Measurements from ENCODE around the gene XRN2. TPM values are rescaled to one million over a fixed set of nuclear protein-coding genes. Genes with fewer than 3 reads are reported as not detected.
A peak's percentile ranks its signal among the peaks of the same experiment; 100 is the strongest.

The XRN2 gene
- total RNA-seq, 2 experiments from 2014 or later: 48.5 to 48.9 TPM

DNA sequence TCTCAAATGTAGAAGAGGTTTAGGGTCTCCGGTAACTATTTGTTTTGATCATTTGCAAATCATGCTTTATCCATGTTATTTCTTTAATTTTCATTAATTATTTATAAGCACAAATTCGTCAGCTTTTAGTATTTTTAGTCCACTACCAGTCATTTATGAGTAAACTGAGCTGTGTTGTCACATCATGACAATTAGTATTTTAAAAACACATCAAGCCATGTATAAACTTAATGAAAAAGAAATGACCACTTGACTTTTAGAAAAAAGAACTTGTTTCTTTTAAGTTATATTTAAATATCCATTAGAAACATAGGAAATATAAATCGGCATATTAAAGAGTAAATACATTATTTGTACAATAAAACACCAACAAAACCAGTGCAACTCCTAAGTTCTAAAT, 91.4 kb downstream of the XRN2 start:
- Mint-ChIP-seq H3K36me3 (ENCODE audit: low read depth) (peaks cover 24% of the 10 kb centered on the region), H3K27me3 (peaks cover 76% of the 10 kb centered on the region), H3K9me3 (peaks cover 4% of the 10 kb centered on the region), H3K27ac (no peak overlapping the region), H3K4me3 (no peak overlapping the region), H3K4me1 (ENCODE audit: low read depth) (peaks cover 27% of the 10 kb centered on the region)
- ChIA-PET CTCF (interaction anchor here (3.1 kb wide), 1 partner anchor 111 kb away, joined by 10 read pairs; no protein-coding TSS in a partner anchor), POLR2A (no interaction called here)
- TF ChIP-seq, protein P1, sequence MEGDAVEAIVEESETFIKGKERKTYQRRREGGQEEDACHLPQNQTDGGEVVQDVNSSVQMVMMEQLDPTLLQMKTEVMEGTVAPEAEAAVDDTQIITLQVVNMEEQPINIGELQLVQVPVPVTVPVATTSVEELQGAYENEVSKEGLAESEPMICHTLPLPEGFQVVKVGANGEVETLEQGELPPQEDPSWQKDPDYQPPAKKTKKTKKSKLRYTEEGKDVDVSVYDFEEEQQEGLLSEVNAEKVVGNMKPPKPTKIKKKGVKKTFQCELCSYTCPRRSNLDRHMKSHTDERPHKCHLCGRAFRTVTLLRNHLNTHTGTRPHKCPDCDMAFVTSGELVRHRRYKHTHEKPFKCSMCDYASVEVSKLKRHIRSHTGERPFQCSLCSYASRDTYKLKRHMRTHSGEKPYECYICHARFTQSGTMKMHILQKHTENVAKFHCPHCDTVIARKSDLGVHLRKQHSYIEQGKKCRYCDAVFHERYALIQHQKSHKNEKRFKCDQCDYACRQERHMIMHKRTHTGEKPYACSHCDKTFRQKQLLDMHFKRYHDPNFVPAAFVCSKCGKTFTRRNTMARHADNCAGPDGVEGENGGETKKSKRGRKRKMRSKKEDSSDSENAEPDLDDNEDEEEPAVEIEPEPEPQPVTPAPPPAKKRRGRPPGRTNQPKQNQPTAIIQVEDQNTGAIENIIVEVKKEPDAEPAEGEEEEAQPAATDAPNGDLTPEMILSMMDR (IDR thresholded peaks at IDR 0.05): no peak
- H3K36me3 ChIP-seq (ENCODE audit: insufficient read depth, low read length): no peaks in the 10 kb centered on the region
- H3K27ac ChIP-seq (ENCODE audit: low read depth in 1 of 2, low read length in 2 of 2): no peak overlapping the region
- intact Hi-C loops (cut with DNase I, micrococcal nuclease): loop anchor here (5.0 to 10.0 kb wide), 3 partner anchors 87 to 290 kb away; partner anchors contain the start of genes LINC00237 (in 1 of the 2) and XRN2 (in 1 of the 2)
- peaks cover 12 to 17% of the 10 kb centered on the region in 2 experiments for H3K9me3 ChIP-seq (ENCODE audit: control insufficient read depth in 1 of 2, insufficient read depth in 1 of 2, low read length in 2 of 2)
- H3K27me3 ChIP-seq (ENCODE audit: control insufficient read depth in 1 of 2, insufficient read depth in 2 of 2, low read length in 2 of 2): peaks cover 31 to 72% of the 10 kb centered on the region in 2 experiments
- peaks cover 16% of the 10 kb centered on the region for H3K4me1 ChIP-seq (ENCODE audit: insufficient read depth, low read length)
- ATAC-seq (ENCODE audit: poor library complexity) (no peak), DNase-seq (no peak)
- H3K4me3 ChIP-seq (ENCODE audit: low read length): no peak overlapping the region

DNA sequence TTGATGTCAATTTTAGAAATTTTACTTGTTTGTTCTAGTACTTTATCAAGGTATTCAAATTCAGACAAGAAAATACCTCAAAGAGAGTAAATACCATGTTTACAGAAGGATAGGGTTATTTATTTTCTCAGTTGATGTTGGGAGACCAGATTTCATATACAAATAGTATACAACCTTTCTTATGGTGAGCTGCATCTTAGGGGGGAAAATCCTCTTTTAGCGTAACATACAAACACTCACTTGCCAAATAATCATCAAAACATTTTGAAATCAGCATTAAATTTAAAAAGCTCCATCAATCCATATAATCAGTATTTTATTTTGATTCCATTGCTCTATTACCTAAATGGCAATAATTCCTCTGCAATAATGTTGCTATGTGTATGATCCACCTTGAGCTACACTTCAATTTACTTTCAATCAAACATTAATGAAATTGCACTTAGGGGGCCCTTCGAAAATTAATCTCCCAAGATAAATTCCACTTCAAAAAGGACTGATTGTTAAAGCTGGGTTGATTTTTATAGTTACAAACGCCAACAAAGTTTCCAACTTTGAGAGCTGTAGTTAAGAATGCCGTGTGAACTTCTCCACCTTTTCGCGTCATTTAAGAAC, 92.0 kb downstream of the XRN2 start:
- H3K36me3 Mint-ChIP-seq (ENCODE audit: low read depth): peaks cover 21% of the 10 kb centered on the region
- ATAC-seq (ENCODE audit: poor library complexity) (peak; percentile 21), DNase-seq (no peak)
- peaks cover 27% of the 10 kb centered on the region for H3K4me1 Mint-ChIP-seq (ENCODE audit: low read depth)
- ChIA-PET CTCF (interaction anchor here (3.1 kb wide), 1 partner anchor 110 kb away, joined by 10 read pairs; no protein-coding TSS in a partner anchor), POLR2A (interaction anchor here (0.6 to 1.7 kb wide), 2 partner anchors 29 to 92 kb away, joined by 3 to 5 read pairs; partner anchors contain the start of gene XRN2)
- peaks cover 31 to 78% of the 10 kb centered on the region in 2 experiments for H3K27me3 ChIP-seq (ENCODE audit: control insufficient read depth in 1 of 2, insufficient read depth in 2 of 2, low read length in 2 of 2)
- H3K27ac ChIP-seq (ENCODE audit: low read depth in 1 of 2, low read length in 2 of 2): no peak overlapping the region
- peak overlapping the region; percentile 35 for H3K27ac Mint-ChIP-seq
- peaks cover 12 to 17% of the 10 kb centered on the region in 2 experiments for H3K9me3 ChIP-seq (ENCODE audit: control insufficient read depth in 1 of 2, insufficient read depth in 1 of 2, low read length in 2 of 2)
- H3K4me1 ChIP-seq (ENCODE audit: insufficient read depth, low read length): peaks cover 16% of the 10 kb centered on the region
- H3K9me3 Mint-ChIP-seq: peaks cover 4% of the 10 kb centered on the region
- H3K4me3 Mint-ChIP-seq: peak overlapping the region; percentile 74
- H3K4me3 ChIP-seq (ENCODE audit: low read length): no peak overlapping the region
- intact Hi-C loops (cut with DNase I, micrococcal nuclease): loop anchor here (5.0 to 10.0 kb wide), 4 partner anchors 112 to 290 kb away; partner anchors contain the start of gene LINC00237 (in 2 of the 2)
- no peaks in the 10 kb centered on the region for H3K36me3 ChIP-seq (ENCODE audit: insufficient read depth, low read length)
- peaks cover 81% of the 10 kb centered on the region for H3K27me3 Mint-ChIP-seq
- TF ChIP-seq, protein P1 (IDR thresholded peaks at IDR 0.05): no peak

DNA sequence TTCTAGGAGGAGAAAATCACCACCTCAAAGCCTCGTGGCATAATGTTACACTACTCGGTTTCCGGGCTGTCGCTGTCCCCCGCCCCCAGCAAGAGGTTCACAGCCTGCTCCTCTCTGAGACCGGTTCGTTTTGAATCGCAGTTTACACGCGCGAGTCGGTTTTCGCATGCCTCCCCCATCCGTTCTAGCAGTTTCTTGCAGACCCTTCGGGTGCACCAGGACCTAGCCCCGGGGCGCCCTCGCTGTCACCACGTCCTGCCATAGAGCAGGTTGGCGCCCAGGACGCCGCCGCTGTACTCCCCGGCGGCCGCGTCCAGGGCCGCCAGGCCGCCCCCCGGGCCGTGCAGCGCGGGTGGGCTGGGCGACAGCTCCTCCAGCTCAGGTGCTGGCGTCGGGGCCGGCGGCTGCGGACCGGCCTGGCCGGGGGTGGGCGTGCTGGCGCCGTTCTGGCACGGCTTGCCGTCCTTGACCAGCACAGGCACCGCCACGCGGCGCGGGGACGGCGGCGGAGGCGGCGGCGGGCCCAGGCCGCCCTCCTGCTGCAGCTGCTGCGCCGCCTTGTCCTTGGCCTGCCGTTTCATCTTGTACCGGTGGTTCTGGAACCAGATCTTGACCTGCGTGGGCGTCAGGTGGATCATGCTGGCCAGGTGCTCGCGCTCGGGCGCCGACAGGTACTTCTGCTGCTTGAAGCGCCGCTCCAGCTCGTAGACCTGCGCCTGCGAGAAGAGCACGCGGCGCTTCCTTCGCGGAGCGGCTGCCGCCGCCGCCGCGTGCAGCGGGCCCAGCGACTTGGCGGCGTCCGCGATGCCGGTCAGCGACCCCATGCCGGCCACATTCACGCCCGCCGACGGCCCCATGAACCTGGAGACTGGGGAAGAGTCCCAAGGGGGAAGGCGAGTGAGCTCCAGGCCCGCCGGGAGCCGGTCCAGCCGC, 92.8 kb downstream of the XRN2 start:
- H3K9me3 Mint-ChIP-seq: peaks cover 4% of the 10 kb centered on the region
- ATAC-seq (ENCODE audit: poor library complexity) (peak; percentile 89), DNase-seq (peak in 12 of 14 experiments; percentile 12 to 83 (median 46))
- TF ChIP-seq, protein P1 (IDR thresholded peaks at IDR 0.05): no peak
- Histone ChIP-seq H3K27ac (ENCODE audit: low read depth in 1 of 2, low read length in 2 of 2) (no peak overlapping the region), H3K4me1 (ENCODE audit: insufficient read depth, low read length) (peaks cover 16% of the 10 kb centered on the region), H3K36me3 (ENCODE audit: insufficient read depth, low read length) (no peaks in the 10 kb centered on the region), H3K4me3 (ENCODE audit: low read length) (no peak overlapping the region), H3K9me3 (ENCODE audit: control insufficient read depth in 1 of 2, insufficient read depth in 1 of 2, low read length in 2 of 2) (peaks cover 12 to 17% of the 10 kb centered on the region in 2 experiments), H3K27me3 (ENCODE audit: control insufficient read depth in 1 of 2, insufficient read depth in 2 of 2, low read length in 2 of 2) (peaks cover 34 to 85% of the 10 kb centered on the region in 2 experiments)
- H3K36me3 Mint-ChIP-seq (ENCODE audit: low read depth): peaks cover 13% of the 10 kb centered on the region
- H3K4me1 Mint-ChIP-seq (ENCODE audit: low read depth): peaks cover 27% of the 10 kb centered on the region
- H3K27ac Mint-ChIP-seq: peak overlapping the region; percentile 35
- peak overlapping the region; percentile 74 for H3K4me3 Mint-ChIP-seq
- peaks cover 81% of the 10 kb centered on the region for H3K27me3 Mint-ChIP-seq
- ChIA-PET CTCF (interaction anchor here (3.1 kb wide), 1 partner anchor 110 kb away, joined by 10 read pairs; no protein-coding TSS in a partner anchor), POLR2A (interaction anchor here (0.6 to 1.7 kb wide), 4 partner anchors 30 to 271 kb away, joined by 3 to 5 read pairs (median 3); partner anchors contain the start of gene XRN2)
- intact Hi-C loops (cut with DNase I, micrococcal nuclease): loop anchor here (5.0 to 10.0 kb wide), 4 partner anchors 111 to 291 kb away; partner anchors contain the start of gene LINC00237 (in 2 of the 2)

All from CD4-positive, alpha-beta T cell (primary cell).